Measurements from ENCODE around the gene FBN2.
"Not testable (repeated sequence)": the region's sequence is repeated elsewhere in the genome, so short reads cannot be mapped to it uniquely, and the experiment has no call there.

The FBN2 gene

GRCh38 chr5:128512894-128513293 is 25.2 kb downstream of the FBN2 start:
- Histone ChIP-seq H3K9ac (ENCODE audit: low read depth in 1 of 2, low read length in 2 of 2) (no peak overlapping the region), H3K9me3 (ENCODE audit: control insufficient read depth in 2 of 2, low read length in 2 of 2) (no peaks in the 10 kb centered on the region), H3K4me1 (ENCODE audit: control insufficient read depth in 2 of 2, insufficient read depth in 2 of 2, low read length in 2 of 2) (no peaks in the 10 kb centered on the region), H3K36me3 (ENCODE audit: control insufficient read depth in 2 of 2, insufficient read depth in 2 of 2, low read length in 2 of 2) (no peaks in the 10 kb centered on the region), H3K4me3 (ENCODE audit: low read length in 2 of 2) (no peak overlapping the region), H3K27ac (ENCODE audit: low read depth in 2 of 2, low read length in 2 of 2) (no peak overlapping the region), H3K27me3 (ENCODE audit: control insufficient read depth in 2 of 2, insufficient read depth in 2 of 2, low read length in 2 of 2) (no peaks in the 10 kb centered on the region)

GRCh38 chr5:128506643-128507042 is 31.4 kb downstream of the FBN2 start:
- Histone ChIP-seq H3K36me3 (ENCODE audit: control insufficient read depth in 2 of 2, insufficient read depth in 2 of 2, low read length in 2 of 2) (no peaks in the 10 kb centered on the region), H3K9ac (ENCODE audit: low read depth in 1 of 2, low read length in 2 of 2) (no peak overlapping the region), H3K27me3 (ENCODE audit: control insufficient read depth in 2 of 2, insufficient read depth in 2 of 2, low read length in 2 of 2) (no peaks in the 10 kb centered on the region), H3K9me3 (ENCODE audit: control insufficient read depth in 2 of 2, low read length in 2 of 2) (peaks cover 0 to 2% of the 10 kb centered on the region in 2 donors), H3K27ac (ENCODE audit: low read depth in 2 of 2, low read length in 2 of 2) (no peak overlapping the region), H3K4me1 (ENCODE audit: control insufficient read depth in 2 of 2, insufficient read depth in 2 of 2, low read length in 2 of 2) (no peaks in the 10 kb centered on the region), H3K4me3 (ENCODE audit: low read length in 2 of 2) (no peak overlapping the region)

- not testable (repeated sequence) for H3K4me1 ChIP-seq (ENCODE audit: control insufficient read depth in 2 of 2, insufficient read depth in 2 of 2, low read length in 2 of 2)
These were observed 34.3 kb downstream of the FBN2 start for GRCh38 chr5:128503727-128504126.

GRCh38 chr5:128498844-128499455 is 39.1 kb downstream of the FBN2 start:
- Histone ChIP-seq H3K4me3 (ENCODE audit: low read length in 2 of 2) (no peak overlapping the region), H3K4me1 (ENCODE audit: control insufficient read depth in 2 of 2, insufficient read depth in 2 of 2, low read length in 2 of 2) (no peaks in the 10 kb centered on the region), H3K9ac (ENCODE audit: low read depth in 1 of 2, low read length in 2 of 2) (no peak overlapping the region), H3K27me3 (ENCODE audit: control insufficient read depth in 2 of 2, insufficient read depth in 2 of 2, low read length in 2 of 2) (no peaks in the 10 kb centered on the region), H3K27ac (ENCODE audit: low read depth in 2 of 2, low read length in 2 of 2) (no peak overlapping the region), H3K36me3 (ENCODE audit: control insufficient read depth in 2 of 2, insufficient read depth in 2 of 2, low read length in 2 of 2) (no peaks in the 10 kb centered on the region), H3K9me3 (ENCODE audit: control insufficient read depth in 2 of 2, low read length in 2 of 2) (peaks cover 0 to 2% of the 10 kb centered on the region in 2 donors)

More at GRCh38 chr5:128503727-128504126, 34.3 kb downstream of the FBN2 start:
- H3K4me3 ChIP-seq (ENCODE audit: low read length in 2 of 2); H3K27ac ChIP-seq (ENCODE audit: low read depth in 2 of 2, low read length in 2 of 2); H3K9me3 ChIP-seq (ENCODE audit: control insufficient read depth in 2 of 2, low read length in 2 of 2); H3K9ac ChIP-seq (ENCODE audit: low read depth in 1 of 2, low read length in 2 of 2); H3K36me3 ChIP-seq (ENCODE audit: control insufficient read depth in 2 of 2, insufficient read depth in 2 of 2, low read length in 2 of 2); H3K27me3 ChIP-seq (ENCODE audit: control insufficient read depth in 2 of 2, insufficient read depth in 2 of 2, low read length in 2 of 2): not testable (repeated sequence)

DNA sequence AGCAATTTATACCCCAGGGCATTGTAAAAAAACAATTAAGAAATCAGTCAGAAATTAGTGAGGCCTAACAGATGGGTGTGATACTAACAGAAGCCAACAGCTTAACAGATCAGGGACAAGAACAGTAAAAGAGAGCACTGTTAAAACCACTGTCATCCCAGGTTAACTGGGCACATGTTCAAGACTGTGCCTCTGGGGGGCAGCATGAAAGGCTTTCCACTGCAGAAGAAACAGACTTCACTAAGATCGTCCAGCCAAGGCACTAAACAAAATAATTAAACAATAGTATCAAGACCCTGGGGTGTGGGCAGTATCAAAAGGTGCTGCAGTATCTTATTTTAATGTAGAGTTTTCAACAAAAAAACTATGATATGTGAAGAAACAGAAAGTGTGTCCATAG is 43.5 kb downstream of the FBN2 start:
- H3K27me3 ChIP-seq (ENCODE audit: control insufficient read depth in 2 of 2, insufficient read depth in 2 of 2, low read length in 2 of 2) = no peaks in the 10 kb centered on the region
- H3K27ac ChIP-seq (ENCODE audit: low read depth in 2 of 2, low read length in 2 of 2) = no peak overlapping the region
- no peaks in the 10 kb centered on the region for H3K4me1 ChIP-seq (ENCODE audit: control insufficient read depth in 2 of 2, insufficient read depth in 2 of 2, low read length in 2 of 2)
- H3K9ac ChIP-seq (ENCODE audit: low read depth in 1 of 2, low read length in 2 of 2) = no peak overlapping the region
- H3K9me3 ChIP-seq (ENCODE audit: control insufficient read depth in 2 of 2, low read length in 2 of 2) = no peaks in the 10 kb centered on the region
- H3K4me3 ChIP-seq (ENCODE audit: low read length in 2 of 2) = no peak overlapping the region
- H3K36me3 ChIP-seq (ENCODE audit: control insufficient read depth in 2 of 2, insufficient read depth in 2 of 2, low read length in 2 of 2) = no peaks in the 10 kb centered on the region

DNA sequence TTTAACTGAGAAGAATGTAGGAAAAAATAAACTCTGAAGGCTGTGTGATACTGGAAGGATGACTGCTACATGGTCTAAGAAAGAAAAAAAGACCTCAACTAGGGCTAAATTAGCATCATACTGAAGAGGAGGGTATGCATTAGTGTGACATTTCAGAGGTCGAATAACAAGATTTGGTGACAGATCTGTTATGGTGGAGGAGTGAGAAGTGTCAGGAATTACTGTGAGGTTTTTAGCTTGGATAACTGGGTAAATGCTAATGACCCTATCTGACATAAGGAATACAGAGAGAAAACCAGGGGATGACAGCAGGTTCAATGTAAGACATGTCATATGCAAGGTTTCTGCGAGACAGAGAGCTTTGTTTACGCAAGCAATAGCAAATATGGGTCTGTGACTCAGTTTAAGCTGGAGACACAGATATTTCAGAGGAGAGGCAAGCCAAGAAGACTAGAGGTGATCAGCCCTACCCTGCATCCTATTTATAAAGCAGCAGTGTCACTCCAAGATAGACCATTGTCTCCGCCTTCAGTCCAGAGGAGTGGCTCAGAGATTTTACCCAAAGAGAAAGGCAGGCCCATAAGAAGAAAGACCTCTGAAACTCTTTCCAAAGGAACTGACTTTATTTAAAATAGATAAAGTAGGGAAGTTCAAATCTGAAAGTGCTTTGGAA is 44.3 kb downstream of the FBN2 start:
- no peak overlapping the region for H3K27ac ChIP-seq (ENCODE audit: low read depth in 2 of 2, low read length in 2 of 2)
- H3K4me3 ChIP-seq (ENCODE audit: low read length in 2 of 2) = no peak overlapping the region
- H3K4me1 ChIP-seq (ENCODE audit: control insufficient read depth in 2 of 2, insufficient read depth in 2 of 2, low read length in 2 of 2) = no peaks in the 10 kb centered on the region
- H3K36me3 ChIP-seq (ENCODE audit: control insufficient read depth in 2 of 2, insufficient read depth in 2 of 2, low read length in 2 of 2) = no peaks in the 10 kb centered on the region
- H3K27me3 ChIP-seq (ENCODE audit: control insufficient read depth in 2 of 2, insufficient read depth in 2 of 2, low read length in 2 of 2) = no peaks in the 10 kb centered on the region
- H3K9ac ChIP-seq (ENCODE audit: low read depth in 1 of 2, low read length in 2 of 2) = no peak overlapping the region
- H3K9me3 ChIP-seq (ENCODE audit: control insufficient read depth in 2 of 2, low read length in 2 of 2) = no peaks in the 10 kb centered on the region

GRCh38 chr5:128491291-128491690 is 46.8 kb downstream of the FBN2 start:
- no peaks in the 10 kb centered on the region for H3K4me1 ChIP-seq (ENCODE audit: control insufficient read depth in 2 of 2, insufficient read depth in 2 of 2, low read length in 2 of 2)
- H3K9ac ChIP-seq (ENCODE audit: low read depth in 1 of 2, low read length in 2 of 2) = no peak overlapping the region
- no peak overlapping the region for H3K27ac ChIP-seq (ENCODE audit: low read depth in 2 of 2, low read length in 2 of 2)
- H3K36me3 ChIP-seq (ENCODE audit: control insufficient read depth in 2 of 2, insufficient read depth in 2 of 2, low read length in 2 of 2) = no peaks in the 10 kb centered on the region
- H3K9me3 ChIP-seq (ENCODE audit: control insufficient read depth in 2 of 2, low read length in 2 of 2) = no peaks in the 10 kb centered on the region
- no peaks in the 10 kb centered on the region for H3K27me3 ChIP-seq (ENCODE audit: control insufficient read depth in 2 of 2, insufficient read depth in 2 of 2, low read length in 2 of 2)
- no peak overlapping the region for H3K4me3 ChIP-seq (ENCODE audit: low read length in 2 of 2)

DNA sequence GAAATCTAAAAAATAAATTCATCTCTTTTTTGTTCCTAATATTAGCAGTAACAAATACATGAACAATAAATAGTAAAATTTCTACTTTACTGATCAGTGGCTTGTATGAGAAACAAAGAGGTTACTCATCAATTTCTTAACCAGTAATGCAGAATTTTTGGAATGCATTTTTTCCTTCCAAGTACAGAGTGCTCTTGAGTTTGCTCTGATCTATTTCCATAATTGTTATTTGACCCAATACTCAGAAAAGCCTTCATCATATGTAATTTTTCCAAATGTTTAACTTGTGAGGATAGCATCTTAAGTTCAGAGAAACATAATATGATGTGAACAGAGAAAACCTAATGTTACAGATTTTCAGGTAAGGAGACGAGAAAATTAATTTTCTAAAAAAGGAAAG is 47.3 kb downstream of the FBN2 start:
- H3K27me3 ChIP-seq (ENCODE audit: control insufficient read depth in 2 of 2, insufficient read depth in 2 of 2, low read length in 2 of 2) = no peaks in the 10 kb centered on the region
- H3K4me3 ChIP-seq (ENCODE audit: low read length in 2 of 2) = no peak overlapping the region
- H3K4me1 ChIP-seq (ENCODE audit: control insufficient read depth in 2 of 2, insufficient read depth in 2 of 2, low read length in 2 of 2) = no peaks in the 10 kb centered on the region
- no peak overlapping the region for H3K27ac ChIP-seq (ENCODE audit: low read depth in 2 of 2, low read length in 2 of 2)
- no peaks in the 10 kb centered on the region for H3K9me3 ChIP-seq (ENCODE audit: control insufficient read depth in 2 of 2, low read length in 2 of 2)
- no peak overlapping the region for H3K9ac ChIP-seq (ENCODE audit: low read depth in 1 of 2, low read length in 2 of 2)
- H3K36me3 ChIP-seq (ENCODE audit: control insufficient read depth in 2 of 2, insufficient read depth in 2 of 2, low read length in 2 of 2) = no peaks in the 10 kb centered on the region

GRCh38 chr5:128487041-128487440 is 51.0 kb downstream of the FBN2 start:
- H3K27me3 ChIP-seq (ENCODE audit: control insufficient read depth in 2 of 2, insufficient read depth in 2 of 2, low read length in 2 of 2) = no peaks in the 10 kb centered on the region
- no peak overlapping the region for H3K4me3 ChIP-seq (ENCODE audit: low read length in 2 of 2)
- H3K36me3 ChIP-seq (ENCODE audit: control insufficient read depth in 2 of 2, insufficient read depth in 2 of 2, low read length in 2 of 2) = no peaks in the 10 kb centered on the region
- H3K9ac ChIP-seq (ENCODE audit: low read depth in 1 of 2, low read length in 2 of 2) = no peak overlapping the region
- H3K9me3 ChIP-seq (ENCODE audit: control insufficient read depth in 2 of 2, low read length in 2 of 2) = no peaks in the 10 kb centered on the region
- H3K4me1 ChIP-seq (ENCODE audit: control insufficient read depth in 2 of 2, insufficient read depth in 2 of 2, low read length in 2 of 2) = no peaks in the 10 kb centered on the region
- H3K27ac ChIP-seq (ENCODE audit: low read depth in 2 of 2, low read length in 2 of 2) = no peak overlapping the region

DNA sequence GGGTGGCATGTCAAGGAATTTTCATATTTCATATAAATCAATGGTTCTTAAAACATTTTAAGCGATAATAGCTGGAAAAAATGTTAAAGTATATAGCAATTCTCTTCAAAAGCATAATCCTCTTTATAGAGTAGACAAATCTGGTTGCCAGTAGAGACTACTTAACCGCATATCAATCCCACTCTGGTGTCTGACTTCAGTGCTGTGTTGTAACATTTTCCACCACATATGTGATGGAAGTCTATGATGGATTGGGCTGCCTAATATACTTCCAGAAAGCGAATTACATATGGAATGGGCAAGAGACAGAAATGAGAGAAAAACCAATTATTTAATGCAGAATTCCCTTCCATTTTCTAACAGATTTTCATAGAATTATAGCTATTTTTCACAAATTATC is 54.3 kb downstream of the FBN2 start:
- Histone ChIP-seq H3K4me1 (ENCODE audit: control insufficient read depth in 2 of 2, insufficient read depth in 2 of 2, low read length in 2 of 2) (no peaks in the 10 kb centered on the region), H3K27me3 (ENCODE audit: control insufficient read depth in 2 of 2, insufficient read depth in 2 of 2, low read length in 2 of 2) (no peaks in the 10 kb centered on the region), H3K9me3 (ENCODE audit: control insufficient read depth in 2 of 2, low read length in 2 of 2) (no peaks in the 10 kb centered on the region), H3K27ac (ENCODE audit: low read depth in 2 of 2, low read length in 2 of 2) (no peak overlapping the region), H3K36me3 (ENCODE audit: control insufficient read depth in 2 of 2, insufficient read depth in 2 of 2, low read length in 2 of 2) (no peaks in the 10 kb centered on the region), H3K9ac (ENCODE audit: low read depth in 1 of 2, low read length in 2 of 2) (no peak overlapping the region), H3K4me3 (ENCODE audit: low read length in 2 of 2) (no peak overlapping the region)

Data from mucosa of rectum (tissue), 2 donors.